A549 (cell line): ENCODE data around the gene OPCML.

ENCODE experiments used
- CTCF ChIP-seq: fragments of >200 bp; sonication (Bioruptor Twin); formaldehyde crosslinking; IDR thresholded peaks from 3 replicates; pipeline ENCODE4 v1.5.1; 2016
- EP300 ChIP-seq, 2 experiments: fragments of >200 bp; sonication (Bioruptor Twin); formaldehyde crosslinking; IDR thresholded peaks; 2 replicates in 1 of 2; 3 replicates in 1 of 2; pipeline ENCODE4 v1.6.1; 2016 to 2017
- POLR2A ChIP-seq: IDR thresholded peaks from 2 replicates; pipeline ENCODE4 v1.6.1; 2012; ENCODE audit warnings: mild to moderate bottlenecking, low read length
- REST ChIP-seq: fragments of 200-600 bp; sonication (generic); IDR thresholded peaks from 2 replicates; pipeline ENCODE4 v1.6.1; 2016; ENCODE audit warnings: antibody characterized with exemption, mild to moderate bottlenecking, moderate library complexity

GRCh38 chr11:132908414-132908810 lies 623.9 kb downstream of the OPCML start:
- TF ChIP-seq CTCF (no peak), REST (no peak), EP300 (IDR thresholded peaks at IDR 0.05) (no peak), POLR2A (no peak)
